ENCODE data around the gene AP1G2. TPM values are rescaled to one million over a fixed set of nuclear protein-coding genes. Genes with fewer than 3 reads are reported as not detected.

Gene AP1G2
- total and polyA plus RNA-seq, 2 of the 13 experiments (the other 11 are each of a cell fraction or from before 2014, with no cell fraction given): 96.9 to 611 TPM

DNA sequence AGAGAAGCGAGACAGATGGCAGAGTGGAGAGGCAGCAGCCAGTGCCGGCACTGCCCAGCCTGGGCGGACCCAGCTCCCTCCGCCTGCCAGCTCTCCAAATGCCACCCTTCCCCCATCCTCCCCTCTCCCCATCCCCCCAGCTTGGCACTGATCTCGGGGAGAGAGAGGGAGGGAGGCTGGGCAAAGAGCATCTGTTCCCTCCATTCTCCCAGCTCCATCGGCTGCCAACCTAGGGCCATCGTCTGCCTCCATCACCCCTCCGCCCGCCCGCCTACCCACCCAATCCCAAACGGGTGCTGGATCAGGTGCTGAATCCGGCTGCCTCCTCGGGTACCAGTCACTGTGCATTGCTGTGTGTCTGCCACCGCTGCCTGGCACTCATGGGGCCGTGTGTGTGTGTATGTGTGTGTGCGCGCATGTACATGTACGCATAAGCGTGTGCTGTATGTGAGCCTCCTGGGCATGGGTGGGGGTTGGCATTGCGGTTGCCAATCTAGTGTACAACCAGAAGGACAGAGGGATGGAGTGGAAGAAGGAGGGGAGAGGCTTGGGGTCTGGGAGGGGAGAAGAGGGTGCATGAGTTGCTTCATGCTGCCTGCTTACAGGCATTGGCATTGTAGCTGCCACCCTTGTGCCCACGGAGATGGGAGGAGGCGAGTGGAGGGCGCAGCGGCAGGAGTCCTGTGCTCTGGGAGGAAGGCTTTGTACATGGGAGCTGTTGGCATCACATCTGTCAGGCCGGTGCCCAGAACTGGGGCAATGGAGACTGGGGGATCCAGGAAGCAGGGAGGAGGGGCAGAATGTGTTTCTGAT is 54.4 kb downstream of the AP1G2 start (continued):
- TF ChIP-seq, protein P1, sequence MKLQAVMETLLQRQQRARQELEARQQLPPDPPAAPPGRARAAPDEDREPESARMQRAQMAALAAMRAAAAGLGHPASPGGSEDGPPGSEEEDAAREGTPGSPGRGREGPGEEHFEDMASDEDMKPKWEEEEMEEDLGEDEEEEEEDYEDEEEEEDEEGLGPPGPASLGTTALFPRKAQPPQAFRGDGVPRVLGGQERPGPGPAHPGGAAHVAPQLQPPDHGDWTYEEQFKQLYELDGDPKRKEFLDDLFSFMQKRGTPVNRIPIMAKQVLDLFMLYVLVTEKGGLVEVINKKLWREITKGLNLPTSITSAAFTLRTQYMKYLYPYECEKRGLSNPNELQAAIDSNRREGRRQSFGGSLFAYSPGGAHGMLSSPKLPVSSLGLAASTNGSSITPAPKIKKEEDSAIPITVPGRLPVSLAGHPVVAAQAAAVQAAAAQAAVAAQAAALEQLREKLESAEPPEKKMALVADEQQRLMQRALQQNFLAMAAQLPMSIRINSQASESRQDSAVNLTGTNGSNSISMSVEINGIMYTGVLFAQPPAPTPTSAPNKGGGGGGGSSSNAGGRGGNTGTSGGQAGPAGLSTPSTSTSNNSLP (IDR thresholded peaks at IDR 0.05; ENCODE audit: low read depth, low read length): no peak
- TF ChIP-seq, protein P2, sequence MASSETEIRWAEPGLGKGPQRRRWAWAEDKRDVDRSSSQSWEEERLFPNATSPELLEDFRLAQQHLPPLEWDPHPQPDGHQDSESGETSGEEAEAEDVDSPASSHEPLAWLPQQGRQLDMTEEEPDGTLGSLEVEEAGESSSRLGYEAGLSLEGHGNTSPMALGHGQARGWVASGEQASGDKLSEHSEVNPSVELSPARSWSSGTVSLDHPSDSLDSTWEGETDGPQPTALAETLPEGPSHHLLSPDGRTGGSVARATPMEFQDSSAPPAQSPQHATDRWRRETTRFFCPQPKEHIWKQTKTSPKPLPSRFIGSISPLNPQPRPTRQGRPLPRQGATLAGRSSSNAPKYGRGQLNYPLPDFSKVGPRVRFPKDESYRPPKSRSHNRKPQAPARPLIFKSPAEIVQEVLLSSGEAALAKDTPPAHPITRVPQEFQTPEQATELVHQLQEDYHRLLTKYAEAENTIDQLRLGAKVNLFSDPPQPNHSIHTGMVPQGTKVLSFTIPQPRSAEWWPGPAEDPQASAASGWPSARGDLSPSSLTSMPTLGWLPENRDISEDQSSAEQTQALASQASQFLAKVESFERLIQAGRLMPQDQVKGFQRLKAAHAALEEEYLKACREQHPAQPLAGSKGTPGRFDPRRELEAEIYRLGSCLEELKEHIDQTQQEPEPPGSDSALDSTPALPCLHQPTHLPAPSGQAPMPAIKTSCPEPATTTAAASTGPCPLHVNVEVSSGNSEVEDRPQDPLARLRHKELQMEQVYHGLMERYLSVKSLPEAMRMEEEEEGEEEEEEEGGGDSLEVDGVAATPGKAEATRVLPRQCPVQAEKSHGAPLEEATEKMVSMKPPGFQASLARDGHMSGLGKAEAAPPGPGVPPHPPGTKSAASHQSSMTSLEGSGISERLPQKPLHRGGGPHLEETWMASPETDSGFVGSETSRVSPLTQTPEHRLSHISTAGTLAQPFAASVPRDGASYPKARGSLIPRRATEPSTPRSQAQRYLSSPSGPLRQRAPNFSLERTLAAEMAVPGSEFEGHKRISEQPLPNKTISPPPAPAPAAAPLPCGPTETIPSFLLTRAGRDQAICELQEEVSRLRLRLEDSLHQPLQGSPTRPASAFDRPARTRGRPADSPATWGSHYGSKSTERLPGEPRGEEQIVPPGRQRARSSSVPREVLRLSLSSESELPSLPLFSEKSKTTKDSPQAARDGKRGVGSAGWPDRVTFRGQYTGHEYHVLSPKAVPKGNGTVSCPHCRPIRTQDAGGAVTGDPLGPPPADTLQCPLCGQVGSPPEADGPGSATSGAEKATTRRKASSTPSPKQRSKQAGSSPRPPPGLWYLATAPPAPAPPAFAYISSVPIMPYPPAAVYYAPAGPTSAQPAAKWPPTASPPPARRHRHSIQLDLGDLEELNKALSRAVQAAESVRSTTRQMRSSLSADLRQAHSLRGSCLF (CRISPR knock-in tag; IDR thresholded peaks at IDR 0.05; ENCODE audit: borderline replicate concordance): no peak
- TF ChIP-seq PCBP1 (IDR thresholded peaks at IDR 0.05; ENCODE audit: borderline replicate concordance, low read depth, low read length): no peak
- TF ChIP-seq, protein P3, sequence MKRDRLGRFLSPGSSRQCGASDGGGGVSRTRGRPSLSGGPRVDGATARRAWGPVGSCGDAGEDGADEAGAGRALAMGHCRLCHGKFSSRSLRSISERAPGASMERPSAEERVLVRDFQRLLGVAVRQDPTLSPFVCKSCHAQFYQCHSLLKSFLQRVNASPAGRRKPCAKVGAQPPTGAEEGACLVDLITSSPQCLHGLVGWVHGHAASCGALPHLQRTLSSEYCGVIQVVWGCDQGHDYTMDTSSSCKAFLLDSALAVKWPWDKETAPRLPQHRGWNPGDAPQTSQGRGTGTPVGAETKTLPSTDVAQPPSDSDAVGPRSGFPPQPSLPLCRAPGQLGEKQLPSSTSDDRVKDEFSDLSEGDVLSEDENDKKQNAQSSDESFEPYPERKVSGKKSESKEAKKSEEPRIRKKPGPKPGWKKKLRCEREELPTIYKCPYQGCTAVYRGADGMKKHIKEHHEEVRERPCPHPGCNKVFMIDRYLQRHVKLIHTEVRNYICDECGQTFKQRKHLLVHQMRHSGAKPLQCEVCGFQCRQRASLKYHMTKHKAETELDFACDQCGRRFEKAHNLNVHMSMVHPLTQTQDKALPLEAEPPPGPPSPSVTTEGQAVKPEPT (CRISPR knock-in tag; IDR thresholded peaks at IDR 0.05; ENCODE audit: low read depth): no peak
- TF ChIP-seq HCFC1 (IDR thresholded peaks at IDR 0.05; ENCODE audit: low read depth, low read length): no peak
- TF ChIP-seq, protein P4, sequence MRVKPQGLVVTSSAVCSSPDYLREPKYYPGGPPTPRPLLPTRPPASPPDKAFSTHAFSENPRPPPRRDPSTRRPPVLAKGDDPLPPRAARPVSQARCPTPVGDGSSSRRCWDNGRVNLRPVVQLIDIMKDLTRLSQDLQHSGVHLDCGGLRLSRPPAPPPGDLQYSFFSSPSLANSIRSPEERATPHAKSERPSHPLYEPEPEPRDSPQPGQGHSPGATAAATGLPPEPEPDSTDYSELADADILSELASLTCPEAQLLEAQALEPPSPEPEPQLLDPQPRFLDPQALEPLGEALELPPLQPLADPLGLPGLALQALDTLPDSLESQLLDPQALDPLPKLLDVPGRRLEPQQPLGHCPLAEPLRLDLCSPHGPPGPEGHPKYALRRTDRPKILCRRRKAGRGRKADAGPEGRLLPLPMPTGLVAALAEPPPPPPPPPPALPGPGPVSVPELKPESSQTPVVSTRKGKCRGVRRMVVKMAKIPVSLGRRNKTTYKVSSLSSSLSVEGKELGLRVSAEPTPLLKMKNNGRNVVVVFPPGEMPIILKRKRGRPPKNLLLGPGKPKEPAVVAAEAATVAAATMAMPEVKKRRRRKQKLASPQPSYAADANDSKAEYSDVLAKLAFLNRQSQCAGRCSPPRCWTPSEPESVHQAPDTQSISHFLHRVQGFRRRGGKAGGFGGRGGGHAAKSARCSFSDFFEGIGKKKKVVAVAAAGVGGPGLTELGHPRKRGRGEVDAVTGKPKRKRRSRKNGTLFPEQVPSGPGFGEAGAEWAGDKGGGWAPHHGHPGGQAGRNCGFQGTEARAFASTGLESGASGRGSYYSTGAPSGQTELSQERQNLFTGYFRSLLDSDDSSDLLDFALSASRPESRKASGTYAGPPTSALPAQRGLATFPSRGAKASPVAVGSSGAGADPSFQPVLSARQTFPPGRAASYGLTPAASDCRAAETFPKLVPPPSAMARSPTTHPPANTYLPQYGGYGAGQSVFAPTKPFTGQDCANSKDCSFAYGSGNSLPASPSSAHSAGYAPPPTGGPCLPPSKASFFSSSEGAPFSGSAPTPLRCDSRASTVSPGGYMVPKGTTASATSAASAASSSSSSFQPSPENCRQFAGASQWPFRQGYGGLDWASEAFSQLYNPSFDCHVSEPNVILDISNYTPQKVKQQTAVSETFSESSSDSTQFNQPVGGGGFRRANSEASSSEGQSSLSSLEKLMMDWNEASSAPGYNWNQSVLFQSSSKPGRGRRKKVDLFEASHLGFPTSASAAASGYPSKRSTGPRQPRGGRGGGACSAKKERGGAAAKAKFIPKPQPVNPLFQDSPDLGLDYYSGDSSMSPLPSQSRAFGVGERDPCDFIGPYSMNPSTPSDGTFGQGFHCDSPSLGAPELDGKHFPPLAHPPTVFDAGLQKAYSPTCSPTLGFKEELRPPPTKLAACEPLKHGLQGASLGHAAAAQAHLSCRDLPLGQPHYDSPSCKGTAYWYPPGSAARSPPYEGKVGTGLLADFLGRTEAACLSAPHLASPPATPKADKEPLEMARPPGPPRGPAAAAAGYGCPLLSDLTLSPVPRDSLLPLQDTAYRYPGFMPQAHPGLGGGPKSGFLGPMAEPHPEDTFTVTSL (CRISPR knock-in tag; IDR thresholded peaks at IDR 0.05; ENCODE audit: borderline replicate concordance): no peak
- no peak for TF ChIP-seq MIER3 (CRISPR knock-in tag; IDR thresholded peaks at IDR 0.05; ENCODE audit: borderline replicate concordance)
